Keratinocyte (primary cell): ENCODE results near the gene RUNX1.

Source experiments
- CTCF ChIP-seq, 3 experiments: IDR thresholded peaks in 1 of 3; conservative IDR thresholded peaks in 1 of 3; optimal IDR thresholded peaks in 1 of 3; 2 replicates in 2 of 3; 3 replicates in 1 of 3; pipeline versions ENCODE3 to v1.5.1; 2011; ENCODE audit warnings: low read length in 3 of 3, mild to moderate bottlenecking in 3 of 3, moderate library complexity in 2 of 3, control low read depth in 1 of 3, inconsistent platforms in 1 of 3; ENCODE audit not compliant: insufficient read depth in 2 of 3; ENCODE audit errors: extremely low read depth in 1 of 3
- EZH2 ChIP-seq: IDR thresholded peaks from one replicate; pipeline ENCODE4 v1.6.1; 2012; ENCODE audit warnings: inconsistent platforms, mild to moderate bottlenecking, low read length, moderate library complexity

GRCh38 chr21:34914239-34914638 is 134.9 kb downstream of the RUNX1 start:
- TF ChIP-seq CTCF (optimal IDR thresholded peaks at IDR 0.05 in 1 of 3, IDR thresholded peaks at IDR 0.05 in 1 of 3, conservative IDR thresholded peaks at IDR 0.05 in 1 of 3; ENCODE audit: extremely low read depth in 1 of 3, insufficient read depth in 2 of 3, low read length in 3 of 3) (no peak), EZH2 (no peak)
